GM19328 (cell line): ENCODE results near the gene GRAP.
A peak's percentile ranks its signal among the peaks of the same experiment; 100 is the strongest.

ENCODE experiments used
- ATAC-seq: cut with Tn5 transposase; IDR thresholded peaks from one replicate; pipeline ENCODE4 v1.9.1; 2021; ENCODE audit warnings: mild to moderate bottlenecking, moderate library complexity; ENCODE audit not compliant: unreplicated experiment

Gene GRAP

GRCh38 chr17:19019041-19019941 is 27.5 kb downstream of the GRAP start:
- no peak for ATAC-seq

GRCh38 chr17:19018600-19018950 is 28.2 kb downstream of the GRAP start:
- ATAC-seq: no peak

DNA sequence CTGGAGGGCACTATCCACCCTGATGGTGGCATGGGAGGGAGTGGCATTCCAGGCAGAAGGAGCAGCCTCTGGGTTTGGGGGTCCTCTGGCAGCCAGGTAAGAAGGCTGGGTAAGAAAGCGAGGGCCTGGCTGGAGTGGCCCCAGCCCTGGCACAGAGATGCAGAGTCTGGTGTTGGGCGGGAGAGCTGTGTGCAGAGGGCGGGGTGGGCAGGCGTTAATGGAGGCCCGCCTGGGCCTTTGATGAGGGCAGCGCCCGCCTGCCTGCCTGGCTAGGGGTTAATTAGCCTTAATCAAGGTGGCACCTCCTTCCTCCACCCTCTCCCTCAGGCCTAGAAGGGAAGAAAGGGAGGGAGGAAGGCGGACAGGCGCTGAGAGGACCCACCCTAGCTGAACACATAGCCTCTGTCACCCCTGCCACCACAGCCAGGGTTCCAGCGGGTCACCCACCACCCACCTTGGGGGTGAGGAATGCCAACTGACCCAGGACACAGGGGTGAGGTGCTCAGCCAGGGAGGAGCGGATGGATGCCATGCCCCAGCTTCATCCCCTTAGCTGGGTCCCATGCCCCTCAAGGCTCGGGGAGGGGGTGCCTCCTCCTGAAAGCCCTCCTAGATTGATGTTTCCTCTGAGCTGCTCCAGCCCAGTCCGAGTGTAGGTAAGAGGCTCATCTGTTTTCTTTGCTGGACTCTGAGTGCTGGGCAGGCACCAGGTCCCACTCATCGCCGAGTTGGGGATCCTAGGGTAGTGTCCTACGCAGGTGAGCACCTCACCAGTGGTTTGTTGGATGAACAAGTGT is 28.8 kb downstream of the GRAP start:
- no peak for ATAC-seq

DNA sequence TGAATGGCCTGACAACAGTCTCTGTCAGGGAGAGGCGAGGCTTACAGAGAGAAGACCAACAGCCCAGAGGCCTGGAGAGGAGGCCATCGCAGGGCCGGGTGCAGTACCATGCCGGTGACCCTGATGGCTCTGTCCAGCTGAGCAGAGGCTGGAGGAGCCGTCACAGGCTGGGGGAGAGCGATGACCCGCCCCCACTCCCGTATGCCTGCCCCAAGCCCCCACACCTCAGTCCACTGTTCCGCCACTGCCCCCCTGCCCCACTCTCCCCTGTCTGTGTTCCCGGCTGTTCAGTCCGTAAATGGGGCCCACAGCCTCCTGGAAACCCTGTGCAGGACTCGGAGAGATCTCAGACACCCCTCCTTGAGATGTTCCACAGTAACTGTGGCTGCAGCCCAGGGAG is 29.4 kb downstream of the GRAP start:
- ATAC-seq: no peak

GRCh38 chr17:19016881-19017280 is 29.9 kb downstream of the GRAP start:
- no peak for ATAC-seq

GRCh38 chr17:19016297-19016696 is 30.5 kb downstream of the GRAP start:
- no peak for ATAC-seq

DNA sequence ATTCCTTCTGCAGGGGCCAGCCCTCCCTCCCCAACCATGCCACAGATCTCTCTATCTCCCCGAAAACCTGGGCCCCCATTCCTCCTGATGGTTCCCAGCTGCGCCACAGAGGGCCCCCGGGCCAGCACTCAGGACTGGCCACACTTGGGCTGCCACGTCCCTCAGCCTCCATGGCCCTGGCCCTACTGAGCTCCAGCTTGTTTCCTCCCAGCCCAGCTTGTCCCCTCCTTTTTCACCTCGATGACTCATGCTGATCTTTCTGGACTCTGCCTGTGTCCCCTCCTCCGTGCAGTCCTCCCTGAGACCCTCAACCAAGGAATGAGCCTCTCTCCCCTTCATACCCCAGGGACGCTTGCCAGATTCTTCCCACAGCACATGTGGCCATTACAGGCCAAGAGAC is 31.3 kb downstream of the GRAP start:
- ATAC-seq: no peak

DNA sequence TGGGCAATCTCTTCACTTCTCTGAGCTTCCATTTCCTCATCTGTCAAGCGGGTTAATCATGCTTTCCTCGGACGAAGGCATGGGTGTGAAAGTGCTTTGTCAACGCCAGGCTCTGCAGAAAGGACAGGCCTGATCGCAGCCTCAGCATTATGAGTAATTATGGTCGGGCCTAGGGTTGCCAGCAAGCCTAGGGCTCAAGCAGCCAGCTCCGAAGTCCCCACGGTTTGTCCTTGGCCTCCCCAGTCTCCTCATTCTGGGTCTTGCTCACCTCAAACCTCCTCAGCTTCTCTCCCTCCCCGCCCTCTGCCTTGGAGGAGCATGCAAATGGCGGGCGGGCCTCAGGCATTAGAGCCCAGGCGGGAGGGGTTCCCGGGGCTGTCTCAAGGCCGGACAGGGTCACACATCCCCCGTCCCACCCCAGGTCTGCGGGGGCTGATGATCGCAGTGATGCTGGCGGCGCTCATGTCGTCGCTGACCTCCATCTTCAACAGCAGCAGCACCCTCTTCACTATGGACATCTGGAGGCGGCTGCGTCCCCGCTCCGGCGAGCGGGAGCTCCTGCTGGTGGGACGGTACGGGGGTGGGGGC is 32.0 kb downstream of the GRAP start:
- ATAC-seq: no peak

DNA sequence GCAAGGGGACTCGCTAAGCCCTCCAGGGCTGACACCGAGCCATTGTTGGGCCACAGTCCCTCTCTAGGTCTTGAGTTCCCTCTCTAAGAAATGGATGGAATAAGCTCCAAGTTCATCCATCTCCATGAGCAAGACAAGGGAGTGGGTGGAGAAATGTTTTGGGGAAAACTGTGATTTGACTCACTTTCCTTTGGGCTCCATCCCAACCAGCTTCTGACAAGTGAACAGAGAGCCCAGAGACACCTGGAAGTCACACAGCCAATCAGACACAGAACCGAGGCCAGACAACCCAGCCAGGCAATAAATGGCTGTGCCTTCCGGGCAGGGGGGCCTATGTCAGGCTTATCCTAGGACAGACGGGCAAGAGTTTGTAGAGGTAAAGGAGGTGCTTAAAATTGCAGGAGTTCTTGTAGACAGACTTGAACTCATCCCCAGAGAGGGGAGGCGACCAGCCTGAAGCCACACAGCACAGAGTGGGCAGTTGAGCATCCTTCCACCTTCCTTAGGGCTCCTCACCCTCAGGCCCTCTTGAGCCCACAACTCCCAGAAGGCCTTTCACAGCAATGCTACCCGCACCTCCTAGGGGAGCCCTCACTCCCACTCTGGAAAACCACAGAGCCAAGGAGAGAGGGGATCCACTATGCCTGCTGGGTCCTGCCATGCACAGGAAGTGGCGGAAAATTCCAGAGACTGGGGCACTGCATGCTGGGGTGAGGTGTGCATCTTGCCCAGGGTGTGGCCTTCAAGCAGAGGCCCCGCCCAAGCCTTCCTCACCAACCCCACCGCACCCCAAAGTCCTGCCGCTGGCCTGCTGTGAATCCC is 32.7 kb downstream of the GRAP start:
- ATAC-seq: no peak

GRCh38 chr17:19013226-19013625 is 33.5 kb downstream of the GRAP start:
- no peak for ATAC-seq

DNA sequence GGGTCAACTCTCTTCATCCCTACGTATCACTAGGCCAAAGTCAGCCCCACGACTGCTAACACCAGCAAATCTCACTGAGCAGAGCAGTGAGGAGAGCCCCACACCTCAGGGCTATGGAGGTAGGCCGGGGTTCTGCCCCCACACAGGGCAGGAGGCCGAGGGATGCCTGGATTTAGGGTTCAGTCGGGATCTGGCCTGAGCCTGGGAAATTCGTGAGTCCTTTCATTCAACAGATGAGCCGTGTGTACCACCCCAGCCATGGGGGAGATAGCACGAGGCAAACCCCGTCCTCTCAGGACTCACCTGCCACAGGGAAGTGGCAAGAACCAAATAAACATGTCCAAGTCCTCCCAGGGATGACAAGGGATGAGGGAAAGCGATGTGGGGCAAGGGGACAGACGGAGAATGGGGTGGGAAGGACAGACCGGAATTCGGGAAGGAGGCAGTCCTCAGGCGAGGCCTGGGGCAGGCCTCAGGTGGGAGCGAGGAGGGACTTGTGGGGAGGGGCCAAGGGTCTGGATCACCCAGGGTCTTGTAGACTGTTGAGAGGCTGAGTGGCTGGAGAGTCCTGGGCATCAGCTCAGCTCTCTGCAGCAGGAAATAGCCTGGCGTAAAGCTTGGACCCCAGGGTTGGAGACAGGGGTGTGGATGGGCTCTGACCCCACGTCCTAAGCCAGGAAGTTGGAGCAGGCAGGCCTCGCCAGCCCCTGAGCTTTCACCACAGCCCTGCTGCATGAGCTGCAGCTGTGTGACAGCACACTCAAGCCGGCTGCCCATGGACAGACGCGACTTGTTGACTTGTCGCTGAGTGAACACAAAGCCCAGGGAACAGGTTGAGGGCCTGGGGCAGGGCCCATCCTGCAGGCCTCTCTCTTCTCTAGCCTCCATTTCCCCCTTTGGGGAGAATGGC is 34.3 kb downstream of the GRAP start:
- no peak for ATAC-seq

DNA sequence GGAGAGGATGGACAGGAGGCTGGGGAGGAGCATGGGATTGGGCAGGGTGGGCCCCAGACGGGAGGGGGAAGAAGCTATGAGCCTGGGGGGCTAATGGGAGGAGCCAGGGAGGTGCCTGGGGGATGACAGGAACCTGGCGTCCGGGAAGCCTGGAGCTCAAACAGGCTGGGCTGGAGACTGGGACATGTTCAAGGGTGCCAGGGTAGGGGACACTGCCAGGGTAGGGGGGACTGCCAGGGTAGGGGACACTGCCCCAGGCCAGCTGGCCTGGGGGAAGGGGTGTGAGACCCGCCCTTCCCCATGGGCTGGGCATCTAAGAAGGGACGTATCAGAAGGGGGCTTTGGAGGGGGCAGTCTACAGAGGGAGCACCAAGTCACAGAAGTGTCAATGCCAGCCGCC is 35.2 kb downstream of the GRAP start:
- ATAC-seq: no peak

GRCh38 chr17:19010729-19011505 is 35.8 kb downstream of the GRAP start:
- no peak for ATAC-seq

GRCh38 chr17:19009970-19010369 is 36.8 kb downstream of the GRAP start:
- ATAC-seq: no peak

DNA sequence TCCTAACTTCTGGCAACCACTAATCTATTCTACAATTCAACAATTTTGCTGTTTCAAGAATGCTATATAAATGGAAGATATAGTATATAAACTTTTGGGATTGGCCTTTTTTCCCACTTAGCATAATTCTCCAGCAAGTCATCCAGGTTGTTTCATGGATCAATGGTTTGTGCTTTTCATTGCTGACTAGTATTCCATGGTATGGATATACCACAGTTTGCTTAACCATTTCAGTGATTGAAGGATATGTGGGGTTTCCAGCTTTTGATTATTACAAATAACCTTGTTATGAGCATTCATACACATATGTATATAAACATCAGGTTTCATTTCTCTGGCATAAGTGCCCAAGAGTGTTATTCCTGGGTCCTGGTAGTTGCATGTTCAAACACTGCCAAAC is 40.1 kb downstream of the GRAP start:
- ATAC-seq: no peak

- ATAC-seq: no peak
Observed at GRCh38 chr17:19005789-19006430, 40.8 kb downstream of the GRAP start.

DNA sequence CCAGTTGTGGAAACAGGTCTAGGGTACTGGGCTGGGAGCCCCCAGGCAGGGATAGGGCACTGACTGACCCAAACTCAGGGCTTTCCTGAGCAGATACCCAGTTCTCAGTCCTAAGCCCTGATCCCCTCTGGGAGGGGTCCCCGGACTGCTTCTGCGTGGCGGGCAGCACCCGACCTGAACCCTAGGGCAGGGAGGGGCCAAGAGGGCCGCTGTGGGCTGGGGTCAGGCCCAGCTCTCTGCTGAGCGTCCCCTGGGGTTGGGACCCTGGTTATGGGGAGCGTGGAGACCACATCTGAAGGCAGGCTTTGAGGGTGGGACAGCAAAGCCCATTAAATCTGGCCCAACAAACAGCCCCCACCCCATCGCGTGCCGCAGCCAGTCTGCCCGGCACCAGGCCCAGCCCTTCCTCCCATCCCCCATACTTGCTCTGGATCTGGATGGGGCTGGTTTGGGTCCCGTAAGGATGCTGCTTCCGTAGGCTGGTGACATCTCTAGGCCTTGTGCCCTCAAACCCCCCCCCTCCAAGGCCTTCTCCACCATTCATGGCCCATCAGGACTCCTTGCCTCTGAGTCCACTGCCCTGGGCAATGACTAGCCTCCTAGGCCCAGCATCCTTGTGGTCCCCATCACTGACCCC is 41.5 kb downstream of the GRAP start:
- no peak for ATAC-seq

DNA sequence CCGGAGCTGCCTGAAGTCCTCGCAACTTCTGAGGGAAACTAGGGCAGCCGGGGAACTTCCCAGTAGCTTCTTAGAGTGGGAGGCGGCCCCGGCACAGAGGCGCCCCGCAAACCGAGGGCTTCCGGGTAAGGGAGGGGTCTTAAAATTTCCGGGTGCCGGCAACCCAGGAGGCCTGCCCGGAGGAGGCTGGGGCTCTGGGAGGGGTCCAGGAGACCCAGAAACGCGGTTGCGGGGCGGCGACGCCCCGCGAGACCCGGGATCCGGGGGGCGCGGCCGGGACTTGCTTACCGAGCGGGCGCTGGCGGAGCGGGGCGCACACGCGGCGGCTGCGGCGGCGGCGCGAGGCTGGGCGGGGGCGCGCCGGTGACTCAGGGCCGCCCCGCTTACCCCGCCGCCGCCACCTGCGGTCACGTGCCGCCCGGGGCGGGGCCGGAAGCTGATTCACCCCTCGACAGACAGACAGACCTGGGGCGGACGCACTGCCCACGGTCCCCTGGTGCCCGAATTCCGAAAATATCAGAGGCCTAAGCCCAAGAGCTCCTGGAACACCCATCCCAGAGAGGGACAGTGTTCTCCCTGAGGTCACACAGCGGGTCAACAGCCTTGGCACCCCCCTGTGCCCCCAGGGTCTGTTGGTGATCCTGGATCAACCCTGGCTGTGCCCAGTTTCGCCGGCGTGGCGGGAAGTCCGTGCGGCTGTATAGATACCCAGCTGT is 42.2 kb downstream of the GRAP start, which contains the start of gene FAM83G:
Gene FAM83G, minus strand, starts transcription at position 344 of the 716 bp plus-strand sequence. CDS start 723 bp downstream, outside the sequence.
- ATAC-seq: peak; percentile 60
